ENCODE results near the gene TXNRD2. TPM values are rescaled to one million over a fixed set of nuclear protein-coding genes. Genes with fewer than 3 reads are reported as not detected.

The TXNRD2 gene
- total RNA-seq, 4 donors from 2014 or later, result 34.8 to 40.6 (median 37.8) TPM

DNA sequence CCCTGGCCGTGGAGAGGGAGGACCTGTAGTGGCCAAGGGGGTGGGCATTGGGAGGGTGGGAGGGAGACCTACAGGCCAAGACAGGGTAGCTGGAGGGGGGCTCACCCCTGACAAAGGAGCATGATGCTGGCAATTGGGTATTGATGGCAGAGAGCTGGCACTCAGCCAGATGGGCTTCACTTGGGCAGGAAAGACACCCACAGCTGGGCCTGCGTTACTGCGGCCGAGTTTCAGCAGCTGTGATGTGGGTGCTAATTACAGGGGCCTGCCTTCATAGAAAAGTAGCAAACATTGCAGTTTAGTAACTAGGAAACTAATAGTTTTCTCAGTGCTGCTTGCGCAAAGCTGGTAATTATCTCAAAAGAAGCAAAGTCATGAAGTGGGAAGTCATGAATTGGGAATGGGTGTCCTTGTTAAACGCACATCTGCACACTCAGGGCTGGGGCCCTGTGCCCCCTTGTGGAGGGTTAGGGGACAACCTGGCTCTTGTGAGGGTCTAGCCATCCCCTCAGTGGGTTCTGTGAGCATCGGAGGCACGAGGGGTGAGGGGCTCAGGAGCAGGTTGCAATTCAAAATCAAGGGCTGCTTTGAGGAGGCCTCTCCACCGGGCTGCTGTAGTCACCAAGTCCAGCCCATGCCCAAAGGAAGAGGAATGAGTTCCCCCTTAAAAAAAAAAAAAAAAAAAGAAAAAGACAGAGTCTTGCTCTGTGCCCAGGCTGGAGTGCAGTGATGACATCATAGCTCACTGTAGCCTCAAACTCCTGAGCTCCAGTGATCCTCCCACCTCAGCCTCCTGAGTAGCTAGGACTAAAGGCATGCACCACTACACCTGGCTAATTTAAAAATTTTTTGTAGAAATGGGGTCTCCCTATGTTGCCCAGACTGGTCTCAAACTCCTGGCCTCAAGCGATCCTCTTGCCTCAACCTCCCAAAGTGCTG lies 24.4 kb upstream of the TXNRD2 start:
- DNase-seq (ENCODE audit: low spot score in 2 of 2), result no peak
- Histone ChIP-seq H3K4me1 (peaks cover 0 to 41% (median 16%) of the 10 kb centered on the region in 4 donors), H3K27ac (peak overlapping the region in 2 of 4 donors; percentile 67 to 72), H3K36me3 (peaks cover 0 to 85% (median 5%) of the 10 kb centered on the region in 3 donors), H3K4me3 (no peak overlapping the region), H3K27me3 (no peaks in the 10 kb centered on the region), H3K9me3 (no peaks in the 10 kb centered on the region)
- no peak for TF ChIP-seq EP300 (IDR thresholded peaks at IDR 0.05)
- no peak for TF ChIP-seq POLR2A (IDR thresholded peaks at IDR 0.05)
- TF ChIP-seq, protein P1, sequence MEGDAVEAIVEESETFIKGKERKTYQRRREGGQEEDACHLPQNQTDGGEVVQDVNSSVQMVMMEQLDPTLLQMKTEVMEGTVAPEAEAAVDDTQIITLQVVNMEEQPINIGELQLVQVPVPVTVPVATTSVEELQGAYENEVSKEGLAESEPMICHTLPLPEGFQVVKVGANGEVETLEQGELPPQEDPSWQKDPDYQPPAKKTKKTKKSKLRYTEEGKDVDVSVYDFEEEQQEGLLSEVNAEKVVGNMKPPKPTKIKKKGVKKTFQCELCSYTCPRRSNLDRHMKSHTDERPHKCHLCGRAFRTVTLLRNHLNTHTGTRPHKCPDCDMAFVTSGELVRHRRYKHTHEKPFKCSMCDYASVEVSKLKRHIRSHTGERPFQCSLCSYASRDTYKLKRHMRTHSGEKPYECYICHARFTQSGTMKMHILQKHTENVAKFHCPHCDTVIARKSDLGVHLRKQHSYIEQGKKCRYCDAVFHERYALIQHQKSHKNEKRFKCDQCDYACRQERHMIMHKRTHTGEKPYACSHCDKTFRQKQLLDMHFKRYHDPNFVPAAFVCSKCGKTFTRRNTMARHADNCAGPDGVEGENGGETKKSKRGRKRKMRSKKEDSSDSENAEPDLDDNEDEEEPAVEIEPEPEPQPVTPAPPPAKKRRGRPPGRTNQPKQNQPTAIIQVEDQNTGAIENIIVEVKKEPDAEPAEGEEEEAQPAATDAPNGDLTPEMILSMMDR (IDR thresholded peaks at IDR 0.05), result peak in 1 of 5 experiments; percentile 16
- WGBS, 2 donors, result 47 to 63% methylated on average over 10 of the region's 10 CpGs

DNA sequence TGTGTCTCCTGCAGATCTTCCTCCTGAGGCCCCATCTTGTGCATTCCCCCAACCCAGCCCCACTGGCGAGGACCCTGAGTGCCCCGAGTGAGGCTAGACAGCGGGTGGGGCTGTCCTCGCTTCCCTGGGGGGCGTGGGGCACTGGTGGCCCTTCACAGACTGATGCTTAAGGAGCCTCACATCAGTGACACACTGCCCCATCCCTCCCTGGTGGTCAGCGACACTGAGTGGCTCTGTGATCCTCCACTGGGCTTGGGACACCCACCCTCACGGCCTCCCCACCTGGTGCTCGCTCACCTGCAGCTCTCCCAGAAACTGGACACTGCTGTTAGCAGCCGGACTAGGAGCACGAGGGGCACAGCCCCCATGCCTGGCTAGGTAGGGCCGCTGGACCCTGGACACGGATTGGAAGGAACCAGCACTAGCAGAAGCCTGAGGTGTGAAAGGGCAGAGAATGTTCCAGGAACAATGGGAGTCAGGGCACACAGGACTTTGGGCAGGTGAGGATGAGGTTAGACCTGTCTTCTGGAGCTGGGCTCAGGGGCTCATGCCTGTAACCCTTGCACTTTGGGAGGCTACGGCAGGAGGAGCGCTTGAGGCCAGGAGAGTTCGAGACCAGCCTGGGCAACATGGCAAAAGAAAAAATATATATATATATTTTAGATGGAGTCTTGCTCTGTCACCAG lies 23.2 kb upstream of the TXNRD2 start:
- Histone ChIP-seq H3K4me3 (no peak overlapping the region), H3K4me1 (peaks cover 0 to 42% (median 17%) of the 10 kb centered on the region in 4 donors), H3K9me3 (no peaks in the 10 kb centered on the region), H3K27ac (peak overlapping the region in 1 of 4 donors; percentile 67), H3K36me3 (peaks cover 0 to 77% (median 5%) of the 10 kb centered on the region in 3 donors), H3K27me3 (no peaks in the 10 kb centered on the region)
- TF ChIP-seq POLR2A (IDR thresholded peaks at IDR 0.05), result no peak
- no peak for TF ChIP-seq EP300 (IDR thresholded peaks at IDR 0.05)
- TF ChIP-seq, protein P1 (IDR thresholded peaks at IDR 0.05), result no peak
- DNase-seq (ENCODE audit: low spot score in 2 of 2), result no peak
- 83 to 88% methylated on average over 14 to 15 of the region's 15 CpGs for WGBS, 2 donors

DNA sequence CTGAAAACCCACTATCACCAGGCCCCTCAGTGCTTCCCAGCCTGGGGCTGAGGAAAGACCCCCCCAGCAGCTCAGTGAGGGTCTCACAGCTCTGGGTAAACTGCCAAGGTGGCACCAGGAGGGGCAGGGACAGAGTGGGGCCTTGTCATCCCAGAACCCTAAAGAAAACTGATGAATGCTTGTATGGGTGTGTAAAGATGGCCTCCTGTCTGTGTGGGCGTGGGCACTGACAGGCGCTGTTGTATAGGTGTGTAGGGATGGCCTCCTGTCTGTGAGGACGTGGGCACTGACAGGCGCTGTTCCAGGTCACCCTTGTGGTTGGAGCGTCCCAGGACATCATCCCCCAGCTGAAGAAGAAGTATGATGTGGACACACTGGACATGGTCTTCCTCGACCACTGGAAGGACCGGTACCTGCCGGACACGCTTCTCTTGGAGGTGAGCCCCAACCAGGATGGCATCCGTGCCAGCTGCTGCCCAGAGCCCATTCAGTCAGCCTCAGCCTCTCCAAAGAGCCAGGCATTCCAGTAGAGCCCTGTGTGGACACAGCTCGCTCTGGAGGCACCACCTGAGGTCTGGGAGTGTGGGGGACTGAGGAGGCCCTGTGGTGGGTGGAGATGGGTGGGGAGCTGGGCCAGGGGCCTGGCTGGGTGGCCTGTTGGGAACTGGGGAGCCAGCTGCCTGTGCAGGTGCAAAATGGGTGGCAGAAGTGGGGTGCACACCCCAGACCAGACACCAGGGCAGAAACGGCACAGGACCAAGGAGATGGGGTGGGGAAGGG lies 22.4 kb upstream of the TXNRD2 start:
- peaks cover 0 to 69% (median 5%) of the 10 kb centered on the region in 3 donors for H3K36me3 ChIP-seq
- peaks cover 0 to 50% (median 25%) of the 10 kb centered on the region in 4 donors for H3K4me1 ChIP-seq
- no peaks in the 10 kb centered on the region for H3K9me3 ChIP-seq
- no peak for DNase-seq (ENCODE audit: low spot score in 2 of 2)
- H3K27me3 ChIP-seq, result no peaks in the 10 kb centered on the region
- 87 to 91% methylated on average over 7 to 12 of the region's 12 CpGs for WGBS, 2 donors
- no peak for TF ChIP-seq POLR2A (IDR thresholded peaks at IDR 0.05)
- H3K4me3 ChIP-seq, result no peak overlapping the region
- H3K27ac ChIP-seq, result peak overlapping the region in 2 of 4 donors; percentile 67 to 74

- Histone ChIP-seq H3K4me1 (peaks cover 0 to 55% (median 28%) of the 10 kb centered on the region in 4 donors), H3K27ac (peak overlapping the region in 3 of 4 donors; percentile 34 to 74 (median 67))
Observed at GRCh38 chr22:19962909-19963806, 21.5 kb upstream of the TXNRD2 start.

More at GRCh38 chr22:19962909-19963806, 21.5 kb upstream of the TXNRD2 start:
- Histone ChIP-seq H3K36me3 (peaks cover 0 to 60% (median 0%) of the 10 kb centered on the region in 3 donors), H3K4me3 (no peak overlapping the region), H3K9me3 (no peaks in the 10 kb centered on the region), H3K27me3 (no peaks in the 10 kb centered on the region)
- no peak for DNase-seq (ENCODE audit: low spot score in 2 of 2)
- 72 to 74% methylated on average over 29 to 30 of the region's 30 CpGs for WGBS, 2 donors
- TF ChIP-seq EP300 (IDR thresholded peaks at IDR 0.05) (no peak), POLR2A (IDR thresholded peaks at IDR 0.05) (no peak)
- TF ChIP-seq, protein P1 (IDR thresholded peaks at IDR 0.05), result no peak

Measured in tibial nerve (tissue), 4 donors.